ENCODE results near the gene NHERF1. TPM values are rescaled to one million over a fixed set of nuclear protein-coding genes. Genes with fewer than 3 reads are reported as not detected.

NHERF1 gene
- polyA plus RNA-seq, 1 donor = 5.3 TPM

- no peak for DNase-seq (ENCODE audit: low read depth)
These were observed 1.0 kb downstream of the NHERF1 start for GRCh38 chr17:74749279-74750038.

GRCh38 chr17:74750039-74750326 lies 1.6 kb downstream of the NHERF1 start:
- DNase-seq (ENCODE audit: low read depth) = no peak

GRCh38 chr17:74750327-74751069 lies 2.1 kb downstream of the NHERF1 start:
- DNase-seq (ENCODE audit: low read depth) = no peak

DNA sequence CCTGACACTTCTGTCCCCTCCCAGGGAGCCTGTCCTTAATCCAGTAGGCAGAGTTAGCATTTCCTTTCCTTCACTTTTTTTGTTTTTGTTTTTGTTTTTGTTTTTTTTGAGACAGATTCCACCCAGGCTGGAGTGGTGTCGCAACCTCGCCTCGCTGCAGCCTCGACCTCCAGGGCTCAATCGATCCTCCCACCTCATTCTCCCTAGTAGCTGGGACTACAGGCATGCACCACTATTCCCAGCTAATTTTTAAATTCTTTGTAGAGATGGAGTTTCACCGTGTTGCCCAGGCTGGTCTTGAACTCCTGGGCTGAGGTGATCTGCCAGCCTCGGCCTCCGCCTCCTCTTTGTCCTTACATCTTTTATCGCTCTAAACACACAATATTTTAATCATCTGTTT lies 4.0 kb downstream of the NHERF1 start:
- no peak for DNase-seq (ENCODE audit: low read depth)

- DNase-seq (ENCODE audit: low read depth) = no peak
These were observed 4.5 kb downstream of the NHERF1 start for GRCh38 chr17:74752822-74753401.

DNA sequence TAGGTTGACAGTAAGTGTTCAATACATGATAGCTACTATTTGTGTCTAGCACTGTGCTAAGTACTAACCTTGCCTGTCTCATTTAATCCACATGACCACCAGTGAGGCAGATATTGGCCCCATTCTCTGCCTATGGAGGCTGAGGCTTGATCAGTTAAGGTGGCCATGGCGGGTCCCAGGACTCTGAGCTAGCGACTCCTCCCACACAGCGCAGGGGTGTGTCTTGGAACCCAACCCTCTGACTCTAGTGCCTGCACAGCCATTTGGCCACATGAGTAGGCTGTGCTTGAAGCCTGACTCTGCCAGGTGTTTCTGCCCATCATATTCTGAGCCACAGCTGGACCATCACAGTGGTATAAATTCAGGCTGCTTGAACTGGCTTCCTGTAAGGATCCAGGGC lies 6.4 kb downstream of the NHERF1 start:
- no peak for DNase-seq (ENCODE audit: low read depth)

- DNase-seq (ENCODE audit: low read depth) = no peak
These were observed 7.1 kb downstream of the NHERF1 start for GRCh38 chr17:74755533-74755932.

GRCh38 chr17:74756891-74757290 lies 8.5 kb downstream of the NHERF1 start:
- no peak for DNase-seq (ENCODE audit: low read depth)

DNA sequence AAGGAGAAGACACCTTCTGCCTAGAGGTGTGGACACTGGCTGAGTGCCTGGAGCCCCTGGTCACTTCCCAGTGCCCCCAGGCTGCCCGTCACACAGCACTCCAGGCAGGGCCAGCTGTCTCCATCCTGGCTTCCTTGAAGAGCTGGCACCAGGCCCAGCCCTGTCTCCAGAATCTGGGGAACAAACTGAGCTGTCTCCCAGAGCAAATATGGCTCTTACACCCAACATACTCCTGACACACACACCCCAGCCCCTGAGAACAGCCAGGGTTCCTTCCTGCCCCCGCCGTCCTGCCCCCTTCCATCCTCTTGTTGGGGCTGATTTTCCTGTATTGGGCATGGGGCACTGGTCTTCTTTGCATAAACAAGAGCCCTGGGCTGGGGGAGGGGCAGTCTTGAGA lies 9.1 kb downstream of the NHERF1 start:
- DNase-seq (ENCODE audit: low read depth) = no peak

DNA sequence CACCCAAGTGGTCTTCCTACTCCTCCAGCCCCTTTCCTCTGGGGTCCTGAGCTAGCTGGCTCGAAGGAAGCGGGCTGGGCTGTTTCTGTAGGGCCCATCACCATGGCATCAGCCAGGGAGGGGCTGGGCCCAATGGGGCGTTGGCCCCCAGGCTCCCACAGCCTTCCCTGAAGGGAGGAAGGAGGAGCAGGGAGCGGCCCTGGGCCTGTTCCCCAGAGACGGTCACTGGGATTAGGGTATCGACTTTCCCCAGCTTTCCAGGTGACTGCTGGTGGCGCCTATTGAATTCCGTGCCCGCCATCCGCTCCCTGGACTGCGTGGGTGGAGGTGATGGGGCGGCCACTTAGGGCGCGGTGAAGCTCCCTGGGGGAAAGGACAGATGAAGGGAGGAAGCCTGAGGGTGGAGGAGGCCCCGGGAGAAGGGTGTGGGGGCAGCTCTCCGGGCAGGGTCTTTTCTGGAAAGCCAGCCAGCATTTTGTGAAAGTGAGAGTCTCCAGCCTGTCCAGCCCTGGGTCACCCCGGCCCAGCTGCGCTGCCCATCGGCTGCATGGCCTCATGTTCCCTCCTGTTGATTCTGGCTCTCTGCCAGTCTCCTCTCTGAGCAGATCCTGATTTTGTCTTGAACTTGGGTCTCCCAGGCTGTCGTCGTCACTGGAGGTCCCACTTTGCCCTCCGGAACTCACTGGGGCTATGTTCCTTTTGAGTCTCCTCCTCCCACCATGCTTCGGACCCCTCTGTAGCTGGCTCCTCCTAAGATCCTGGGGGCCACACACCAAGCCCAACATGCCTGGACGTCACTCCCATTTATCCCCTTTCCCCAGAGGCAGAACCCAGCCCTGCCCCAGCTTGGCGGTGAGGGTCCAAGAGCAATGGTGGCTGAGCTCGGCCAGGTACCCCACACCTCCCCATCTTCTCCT lies 9.8 kb downstream of the NHERF1 start:
- no peak for DNase-seq (ENCODE audit: low read depth)

- no peak for DNase-seq (ENCODE audit: low read depth)
These were observed 10.4 kb downstream of the NHERF1 start for GRCh38 chr17:74758848-74759168.

- no peak for DNase-seq (ENCODE audit: low read depth)
These were observed 10.9 kb downstream of the NHERF1 start for GRCh38 chr17:74759243-74759801.

GRCh38 chr17:74759941-74760340 lies 11.5 kb downstream of the NHERF1 start:
- no peak for DNase-seq (ENCODE audit: low read depth)

DNA sequence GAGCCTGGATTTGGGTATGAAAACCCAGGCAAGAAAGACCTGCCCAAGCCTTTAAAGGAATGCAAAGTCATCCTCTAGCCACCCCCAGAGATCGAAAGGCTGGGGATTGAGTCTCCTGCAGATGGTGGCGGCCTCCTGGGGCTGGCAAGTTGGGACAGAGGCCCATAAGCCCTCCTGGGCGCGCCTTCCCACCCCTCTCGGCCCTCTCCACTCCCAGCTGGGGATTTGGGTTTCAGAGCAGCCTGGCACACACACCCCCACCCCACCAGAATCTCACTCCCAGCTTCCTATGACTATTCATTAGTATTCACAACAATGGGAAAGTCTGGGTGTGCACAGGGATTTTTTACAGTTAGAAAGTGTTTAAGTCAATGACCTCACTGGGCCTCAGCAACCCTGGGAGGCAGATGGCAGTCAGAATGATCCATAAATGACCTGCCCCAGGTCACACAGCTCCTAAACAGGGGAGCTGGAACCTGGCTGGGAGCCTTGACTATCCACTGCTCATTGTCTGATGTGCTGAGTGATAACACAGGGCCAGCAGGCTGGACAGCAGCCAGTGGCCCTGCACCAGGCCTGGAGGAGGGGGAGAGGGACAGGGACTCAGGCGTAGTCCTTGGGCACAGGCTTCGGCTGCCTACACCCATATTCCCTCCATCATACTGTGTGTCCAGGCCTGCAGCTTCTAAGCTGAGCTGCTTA lies 12.1 kb downstream of the NHERF1 start:
- DNase-seq (ENCODE audit: low read depth) = no peak

GRCh38 chr17:74761419-74761818 lies 13.0 kb downstream of the NHERF1 start:
- DNase-seq (ENCODE audit: low read depth) = no peak

- DNase-seq (ENCODE audit: low read depth) = no peak
These were observed 13.5 kb downstream of the NHERF1 start for GRCh38 chr17:74761931-74762330.

GRCh38 chr17:74763565-74764387 lies 15.3 kb downstream of the NHERF1 start:
- DNase-seq (ENCODE audit: low read depth) = no peak

DNA sequence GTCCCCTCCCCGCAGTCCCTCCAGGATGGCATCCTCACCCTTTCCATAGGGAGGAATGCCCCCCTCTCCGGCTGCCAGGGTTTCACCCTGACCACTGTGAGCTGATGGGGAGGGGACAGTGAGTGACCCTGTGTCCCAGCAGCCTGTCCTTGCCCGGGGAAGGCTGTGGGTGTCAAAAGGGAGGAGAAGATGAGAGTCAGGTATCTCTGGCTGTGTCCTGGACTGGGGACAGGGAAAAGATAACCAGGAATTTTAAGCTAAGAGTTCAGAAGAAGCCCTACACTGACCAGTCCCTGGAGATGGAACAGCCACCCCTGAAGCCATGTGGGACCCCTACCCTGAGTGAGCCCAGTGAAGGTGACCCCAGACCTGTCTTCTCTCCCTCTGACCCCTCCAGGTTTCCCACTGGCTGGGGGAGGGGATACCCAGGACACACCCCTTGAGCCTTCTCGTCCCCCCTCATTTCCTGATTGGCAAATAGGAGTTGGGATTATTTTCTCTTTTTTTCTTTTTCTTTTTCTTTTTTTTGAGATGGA lies 16.4 kb downstream of the NHERF1 start:
- DNase-seq (ENCODE audit: low read depth) = no peak

- no peak for DNase-seq (ENCODE audit: low read depth)
These were observed 18.0 kb downstream of the NHERF1 start for GRCh38 chr17:74766413-74766812.

DNA sequence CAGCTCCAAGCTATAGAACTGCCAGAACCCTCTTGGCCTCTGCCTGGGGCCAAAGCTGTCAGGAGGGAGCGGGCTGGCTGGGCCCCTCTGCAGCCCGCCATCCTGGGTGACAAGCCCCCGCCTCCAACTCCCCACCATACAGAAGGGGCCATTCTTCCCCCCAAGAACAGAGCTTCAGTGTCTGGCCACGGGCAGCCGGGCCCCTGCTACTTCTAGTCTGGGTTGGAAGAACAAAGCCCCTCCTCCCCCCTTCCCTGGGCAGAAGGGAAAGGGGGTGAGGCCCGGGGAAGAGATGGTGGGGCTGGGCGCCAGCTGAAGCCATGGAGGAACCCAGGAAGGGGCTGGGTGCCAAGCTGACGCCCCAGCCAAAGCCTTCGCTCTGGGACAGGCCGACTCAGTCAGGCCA lies 18.7 kb downstream of the NHERF1 start:
- DNase-seq (ENCODE audit: low read depth) = no peak
